HEK293 (cell line): Measurements from ENCODE around the gene CCDC142.

Experiments used
- GLIS2 ChIP-seq: fragments of 450-650 bp; formaldehyde crosslinking; IDR thresholded peaks from 2 replicates; pipeline ENCODE4 v1.5.1; 2016; ENCODE audit warnings: missing biosample characterization, missing genetic modification characterization
- HOXC10 ChIP-seq: sonication (generic); formaldehyde crosslinking; IDR thresholded peaks from 2 replicates; pipeline ENCODE4 v1.8.1; 2023; ENCODE audit warnings: mild to moderate bottlenecking, missing genetic modification reagents
- IKZF3 ChIP-seq: fragments of 450-650 bp; IDR thresholded peaks from 2 replicates; pipeline ENCODE4 v1.5.0; 2018; ENCODE audit warnings: missing biosample characterization, mild to moderate bottlenecking, missing genetic modification characterization, moderate library complexity
- REPIN1 ChIP-seq: fragments of 450-650 bp; formaldehyde crosslinking; IDR thresholded peaks from 2 replicates; pipeline ENCODE4 v1.5.1; 2017; ENCODE audit warnings: missing biosample characterization, missing genetic modification characterization, low read depth
- SETDB1 ChIP-seq: IDR thresholded peaks from one replicate; pipeline ENCODE4 v1.6.1; 2017; ENCODE audit warnings: mild to moderate bottlenecking, low read length, moderate library complexity, mixed read lengths; ENCODE audit not compliant: insufficient read length
- ZBTB1 ChIP-seq: fragments of 450-650 bp; formaldehyde crosslinking; IDR thresholded peaks from 2 replicates; pipeline ENCODE4 v1.5.1; 2016; ENCODE audit warnings: missing biosample characterization, missing genetic modification characterization
- ZBTB8A ChIP-seq: fragments of 450-650 bp; formaldehyde crosslinking; IDR thresholded peaks from 2 replicates; pipeline ENCODE4 v1.5.1; 2016; ENCODE audit warnings: missing biosample characterization, missing genetic modification characterization
- ZEB2 ChIP-seq: fragments of 450-650 bp; formaldehyde crosslinking; IDR thresholded peaks from 2 replicates; pipeline ENCODE4 v1.5.1; 2016; ENCODE audit warnings: missing biosample characterization, missing genetic modification characterization
- ZFP41 ChIP-seq: fragments of 450-650 bp; formaldehyde crosslinking; IDR thresholded peaks from 2 replicates; pipeline ENCODE4 v1.5.1; 2016; ENCODE audit warnings: missing biosample characterization, missing genetic modification characterization, borderline replicate concordance
- ZNF133 ChIP-seq: fragments of 450-650 bp; formaldehyde crosslinking; IDR thresholded peaks from 2 replicates; pipeline ENCODE4 v1.5.1; 2016; ENCODE audit warnings: missing biosample characterization, missing genetic modification characterization
- ZNF140 ChIP-seq: fragments of 450-650 bp; formaldehyde crosslinking; IDR thresholded peaks from 2 replicates; pipeline ENCODE4 v1.5.1; 2016; ENCODE audit warnings: missing biosample characterization, missing genetic modification characterization
- ZNF155 ChIP-seq: fragments of 450-650 bp; formaldehyde crosslinking; IDR thresholded peaks from 2 replicates; pipeline ENCODE4 v1.5.1; 2016; ENCODE audit warnings: missing biosample characterization, missing genetic modification characterization
- ZNF157 ChIP-seq: fragments of 450-650 bp; formaldehyde crosslinking; IDR thresholded peaks from 2 replicates; pipeline ENCODE4 v1.5.1; 2016; ENCODE audit warnings: missing biosample characterization, missing genetic modification characterization
- ZNF19 ChIP-seq: fragments of 450-650 bp; formaldehyde crosslinking; IDR thresholded peaks from 2 replicates; pipeline ENCODE4; 2016; ENCODE audit warnings: missing biosample characterization, missing genetic modification characterization, low read depth
- ZNF2 ChIP-seq: fragments of 450-650 bp; formaldehyde crosslinking; IDR thresholded peaks from 2 replicates; pipeline ENCODE4 v1.5.1; 2016; ENCODE audit warnings: missing biosample characterization, missing genetic modification characterization
- ZNF302 ChIP-seq: fragments of 450-650 bp; formaldehyde crosslinking; IDR thresholded peaks from 2 replicates; pipeline ENCODE4 v1.5.1; 2016; ENCODE audit warnings: missing biosample characterization, missing genetic modification characterization, low read depth
- ZNF423 ChIP-seq: fragments of 450-650 bp; formaldehyde crosslinking; IDR thresholded peaks from 2 replicates; pipeline ENCODE4 v1.5.1; 2016; ENCODE audit warnings: missing biosample characterization, missing genetic modification characterization
- ZNF433 ChIP-seq: fragments of 450-650 bp; formaldehyde crosslinking; IDR thresholded peaks from 2 replicates; pipeline ENCODE4 v1.5.1; 2016; ENCODE audit warnings: missing biosample characterization, missing genetic modification characterization, low read depth
- ZNF548 ChIP-seq: fragments of 450-650 bp; formaldehyde crosslinking; IDR thresholded peaks from 2 replicates; pipeline ENCODE4 v1.5.1; 2016; ENCODE audit warnings: missing biosample characterization, missing genetic modification characterization
- ZNF555 ChIP-seq: fragments of 450-650 bp; formaldehyde crosslinking; conservative IDR thresholded peaks from 2 replicates; pipeline ENCODE4 v1.5.1; 2017; ENCODE audit warnings: missing biosample characterization, mild to moderate bottlenecking, missing genetic modification characterization, inconsistent platforms
- ZNF571 ChIP-seq: fragments of 450-650 bp; formaldehyde crosslinking; IDR thresholded peaks from 2 replicates; pipeline ENCODE4 v1.5.0; 2017; ENCODE audit warnings: missing biosample characterization, missing genetic modification characterization
- ZNF621 ChIP-seq: fragments of 450-650 bp; formaldehyde crosslinking; IDR thresholded peaks from 2 replicates; pipeline ENCODE4 v1.5.1; 2017; ENCODE audit warnings: missing biosample characterization, missing genetic modification characterization
- ZNF654 ChIP-seq: fragments of 450-650 bp; formaldehyde crosslinking; IDR thresholded peaks from 2 replicates; pipeline ENCODE4 v1.5.1; 2016; ENCODE audit warnings: low read depth, missing biosample characterization, missing genetic modification characterization
- ZNF791 ChIP-seq: fragments of 450-650 bp; formaldehyde crosslinking; IDR thresholded peaks from 2 replicates; pipeline ENCODE4 v1.5.1; 2016; ENCODE audit warnings: missing biosample characterization, missing genetic modification characterization
- ZNF830 ChIP-seq: fragments of 450-650 bp; IDR thresholded peaks from 2 replicates; pipeline ENCODE4 v1.5.0; 2018; ENCODE audit warnings: missing biosample characterization, missing genetic modification characterization, low read depth, mild to moderate bottlenecking, moderate library complexity
- TF ChIP-seq, protein P1 (sequence below): fragments of 450-650 bp; formaldehyde crosslinking; IDR thresholded peaks from 2 replicates; pipeline ENCODE4 v1.5.1; 2016; ENCODE audit warnings: missing biosample characterization, missing genetic modification characterization
- TF ChIP-seq, protein P2 (sequence below): fragments of 450-650 bp; formaldehyde crosslinking; IDR thresholded peaks from 2 replicates; pipeline ENCODE4 v1.5.1; 2016; ENCODE audit warnings: missing biosample characterization, missing genetic modification characterization
- TF ChIP-seq, protein P3 (sequence below): fragments of 450-650 bp; formaldehyde crosslinking; IDR thresholded peaks from 2 replicates; pipeline ENCODE4 v1.5.1; 2016; ENCODE audit warnings: missing biosample characterization, missing genetic modification characterization
- TF ChIP-seq, protein P4 (sequence below): fragments of 450-650 bp; formaldehyde crosslinking; IDR thresholded peaks from 2 replicates; pipeline ENCODE4 v1.5.1; 2016; ENCODE audit warnings: missing biosample characterization, missing genetic modification characterization, borderline replicate concordance
- TF ChIP-seq, protein P5 (sequence below): fragments of 450-650 bp; formaldehyde crosslinking; IDR thresholded peaks from 2 replicates; pipeline ENCODE4 v1.5.1; 2016; ENCODE audit warnings: missing biosample characterization, missing genetic modification characterization

Gene CCDC142

DNA sequence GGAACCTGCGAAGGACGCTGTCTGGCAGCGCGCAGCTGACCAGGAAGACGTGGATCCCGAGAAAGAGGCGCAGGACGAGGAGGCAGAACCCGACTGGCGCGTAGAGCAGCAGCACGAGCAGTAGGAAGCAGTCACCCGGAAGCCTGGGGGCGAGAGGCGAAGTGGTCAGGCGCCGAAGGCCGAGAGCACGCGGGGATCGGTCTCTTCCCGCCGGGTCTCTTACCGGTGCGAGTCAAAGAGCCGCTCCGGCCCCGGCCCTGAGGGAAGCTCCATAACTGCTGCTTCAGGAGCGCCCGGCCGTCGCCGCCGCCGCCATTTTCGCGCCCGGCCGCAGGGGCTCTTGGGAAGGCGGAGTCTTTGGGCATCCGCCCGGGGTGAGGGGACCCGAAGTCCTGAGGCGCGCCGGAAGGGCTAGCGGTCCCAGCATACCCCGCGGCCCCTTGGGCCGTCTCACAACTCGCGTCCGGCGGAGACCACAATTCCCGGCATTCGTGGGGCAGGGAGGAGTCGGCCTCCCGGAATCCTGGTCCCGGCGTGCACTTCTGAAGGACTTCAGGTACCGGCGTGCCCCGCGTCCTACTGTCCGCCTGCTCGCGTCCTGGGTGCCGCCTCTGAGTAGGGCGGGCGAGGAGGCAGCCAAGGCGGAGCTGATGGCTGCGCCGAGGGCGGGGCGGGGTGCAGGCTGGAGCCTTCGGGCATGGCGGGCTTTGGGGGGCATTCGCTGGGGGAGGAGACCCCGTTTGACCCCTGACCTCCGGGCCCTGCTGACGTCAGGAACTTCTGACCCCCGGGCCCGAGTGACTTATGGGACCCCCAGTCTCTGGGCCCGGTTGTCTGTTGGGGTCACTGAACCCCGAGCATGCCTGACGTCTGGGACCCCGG, 46.8 kb upstream of the CCDC142 start, which contains the start of the genes AUP1 and HTRA2 (continued):
- TF ChIP-seq REPIN1 (tag by site-specific recombination) = no peak
- TF ChIP-seq HOXC10 (CRISPR knock-in tag) = peak; percentile 30; the same call in 1 of the 2 replicates
- TF ChIP-seq ZBTB8A (tag by site-specific recombination) = peak; percentile 91
- TF ChIP-seq ZNF423 (tag by site-specific recombination) = 0 out of 2 replicates have a peak, but pooled peaks have one; percentile 20
- TF ChIP-seq, protein P1, sequence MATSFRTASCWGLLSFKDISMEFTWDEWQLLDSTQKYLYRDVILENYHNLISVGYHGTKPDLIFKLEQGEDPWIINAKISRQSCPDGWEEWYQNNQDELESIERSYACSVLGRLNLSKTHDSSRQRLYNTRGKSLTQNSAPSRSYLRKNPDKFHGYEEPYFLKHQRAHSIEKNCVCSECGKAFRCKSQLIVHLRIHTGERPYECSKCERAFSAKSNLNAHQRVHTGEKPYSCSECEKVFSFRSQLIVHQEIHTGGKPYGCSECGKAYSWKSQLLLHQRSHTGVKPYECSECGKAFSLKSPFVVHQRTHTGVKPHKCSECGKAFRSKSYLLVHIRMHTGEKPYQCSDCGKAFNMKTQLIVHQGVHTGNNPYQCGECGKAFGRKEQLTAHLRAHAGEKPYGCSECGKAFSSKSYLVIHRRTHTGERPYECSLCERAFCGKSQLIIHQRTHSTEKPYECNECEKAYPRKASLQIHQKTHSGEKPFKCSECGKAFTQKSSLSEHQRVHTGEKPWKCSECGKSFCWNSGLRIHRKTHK (tag by site-specific recombination) = no peak
- no peak for TF ChIP-seq ZFP41 (tag by site-specific recombination)
- TF ChIP-seq, protein P2, sequence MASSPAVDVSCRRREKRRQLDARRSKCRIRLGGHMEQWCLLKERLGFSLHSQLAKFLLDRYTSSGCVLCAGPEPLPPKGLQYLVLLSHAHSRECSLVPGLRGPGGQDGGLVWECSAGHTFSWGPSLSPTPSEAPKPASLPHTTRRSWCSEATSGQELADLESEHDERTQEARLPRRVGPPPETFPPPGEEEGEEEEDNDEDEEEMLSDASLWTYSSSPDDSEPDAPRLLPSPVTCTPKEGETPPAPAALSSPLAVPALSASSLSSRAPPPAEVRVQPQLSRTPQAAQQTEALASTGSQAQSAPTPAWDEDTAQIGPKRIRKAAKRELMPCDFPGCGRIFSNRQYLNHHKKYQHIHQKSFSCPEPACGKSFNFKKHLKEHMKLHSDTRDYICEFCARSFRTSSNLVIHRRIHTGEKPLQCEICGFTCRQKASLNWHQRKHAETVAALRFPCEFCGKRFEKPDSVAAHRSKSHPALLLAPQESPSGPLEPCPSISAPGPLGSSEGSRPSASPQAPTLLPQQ (tag by site-specific recombination) = no peak
- no peak; the same call in 1 of the 2 replicates for TF ChIP-seq ZNF2 (tag by site-specific recombination)
- TF ChIP-seq ZNF571 = no peak
- TF ChIP-seq, protein P3, sequence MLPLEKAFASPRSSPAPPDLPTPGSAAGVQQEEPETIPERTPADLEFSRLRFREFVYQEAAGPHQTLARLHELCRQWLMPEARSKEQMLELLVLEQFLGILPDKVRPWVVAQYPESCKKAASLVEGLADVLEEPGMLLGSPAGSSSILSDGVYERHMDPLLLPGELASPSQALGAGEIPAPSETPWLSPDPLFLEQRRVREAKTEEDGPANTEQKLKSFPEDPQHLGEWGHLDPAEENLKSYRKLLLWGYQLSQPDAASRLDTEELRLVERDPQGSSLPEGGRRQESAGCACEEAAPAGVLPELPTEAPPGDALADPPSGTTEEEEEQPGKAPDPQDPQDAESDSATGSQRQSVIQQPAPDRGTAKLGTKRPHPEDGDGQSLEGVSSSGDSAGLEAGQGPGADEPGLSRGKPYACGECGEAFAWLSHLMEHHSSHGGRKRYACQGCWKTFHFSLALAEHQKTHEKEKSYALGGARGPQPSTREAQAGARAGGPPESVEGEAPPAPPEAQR = no peak
- TF ChIP-seq ZNF548 (tag by site-specific recombination) = no peak
- peak; percentile 46; the same call in 1 of the 2 replicates for TF ChIP-seq GLIS2 (tag by site-specific recombination)
- no peak for TF ChIP-seq ZNF302 (tag by site-specific recombination)
- 0 out of 2 replicates have a peak, but pooled peaks have one; percentile 48 for TF ChIP-seq IKZF3 (tag by site-specific recombination)
- TF ChIP-seq ZBTB1 (tag by site-specific recombination) = no peak
- no peak for TF ChIP-seq ZNF19 (tag by site-specific recombination)
- TF ChIP-seq ZNF157 (tag by site-specific recombination) = no peak
- TF ChIP-seq ZEB2 = peak; percentile 74
- TF ChIP-seq ZNF791 = no peak
- no peak for TF ChIP-seq ZNF830 (tag by site-specific recombination)
- no peak for TF ChIP-seq ZNF433
- TF ChIP-seq ZNF621 = no peak
- TF ChIP-seq ZNF140 (tag by site-specific recombination) = no peak
- TF ChIP-seq, protein P4, sequence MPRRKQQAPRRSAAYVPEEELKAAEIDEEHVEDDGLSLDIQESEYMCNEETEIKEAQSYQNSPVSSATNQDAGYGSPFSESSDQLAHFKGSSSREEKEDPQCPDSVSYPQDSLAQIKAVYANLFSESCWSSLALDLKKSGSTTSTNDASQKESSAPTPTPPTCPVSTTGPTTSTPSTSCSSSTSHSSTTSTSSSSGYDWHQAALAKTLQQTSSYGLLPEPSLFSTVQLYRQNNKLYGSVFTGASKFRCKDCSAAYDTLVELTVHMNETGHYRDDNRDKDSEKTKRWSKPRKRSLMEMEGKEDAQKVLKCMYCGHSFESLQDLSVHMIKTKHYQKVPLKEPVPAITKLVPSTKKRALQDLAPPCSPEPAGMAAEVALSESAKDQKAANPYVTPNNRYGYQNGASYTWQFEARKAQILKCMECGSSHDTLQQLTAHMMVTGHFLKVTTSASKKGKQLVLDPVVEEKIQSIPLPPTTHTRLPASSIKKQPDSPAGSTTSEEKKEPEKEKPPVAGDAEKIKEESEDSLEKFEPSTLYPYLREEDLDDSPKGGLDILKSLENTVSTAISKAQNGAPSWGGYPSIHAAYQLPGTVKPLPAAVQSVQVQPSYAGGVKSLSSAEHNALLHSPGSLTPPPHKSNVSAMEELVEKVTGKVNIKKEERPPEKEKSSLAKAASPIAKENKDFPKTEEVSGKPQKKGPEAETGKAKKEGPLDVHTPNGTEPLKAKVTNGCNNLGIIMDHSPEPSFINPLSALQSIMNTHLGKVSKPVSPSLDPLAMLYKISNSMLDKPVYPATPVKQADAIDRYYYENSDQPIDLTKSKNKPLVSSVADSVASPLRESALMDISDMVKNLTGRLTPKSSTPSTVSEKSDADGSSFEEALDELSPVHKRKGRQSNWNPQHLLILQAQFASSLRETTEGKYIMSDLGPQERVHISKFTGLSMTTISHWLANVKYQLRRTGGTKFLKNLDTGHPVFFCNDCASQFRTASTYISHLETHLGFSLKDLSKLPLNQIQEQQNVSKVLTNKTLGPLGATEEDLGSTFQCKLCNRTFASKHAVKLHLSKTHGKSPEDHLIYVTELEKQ (tag by site-specific recombination) = no peak
- no peak for TF ChIP-seq ZNF555
- no peak for TF ChIP-seq ZNF133 (tag by site-specific recombination)
- no peak for TF ChIP-seq SETDB1
- TF ChIP-seq ZNF155 (tag by site-specific recombination) = no peak
- no peak for TF ChIP-seq ZNF654 (tag by site-specific recombination)
- TF ChIP-seq, protein P5, sequence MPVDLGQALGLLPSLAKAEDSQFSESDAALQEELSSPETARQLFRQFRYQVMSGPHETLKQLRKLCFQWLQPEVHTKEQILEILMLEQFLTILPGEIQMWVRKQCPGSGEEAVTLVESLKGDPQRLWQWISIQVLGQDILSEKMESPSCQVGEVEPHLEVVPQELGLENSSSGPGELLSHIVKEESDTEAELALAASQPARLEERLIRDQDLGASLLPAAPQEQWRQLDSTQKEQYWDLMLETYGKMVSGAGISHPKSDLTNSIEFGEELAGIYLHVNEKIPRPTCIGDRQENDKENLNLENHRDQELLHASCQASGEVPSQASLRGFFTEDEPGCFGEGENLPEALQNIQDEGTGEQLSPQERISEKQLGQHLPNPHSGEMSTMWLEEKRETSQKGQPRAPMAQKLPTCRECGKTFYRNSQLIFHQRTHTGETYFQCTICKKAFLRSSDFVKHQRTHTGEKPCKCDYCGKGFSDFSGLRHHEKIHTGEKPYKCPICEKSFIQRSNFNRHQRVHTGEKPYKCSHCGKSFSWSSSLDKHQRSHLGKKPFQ (tag by site-specific recombination) = no peak
